ENCODE data around the gene CHST15. TPM values are rescaled to one million over a fixed set of nuclear protein-coding genes. Genes with fewer than 3 reads are reported as not detected.

Gene CHST15
- total RNA-seq, 1 donor from 2014 or later: 36.5 TPM

- no peak overlapping the region for H3K4me3 ChIP-seq
- no peak for ATAC-seq
- intact Hi-C loops (cut with DNase I): no loop called here
- no peaks in the 10 kb centered on the region for H3K9me3 ChIP-seq
- H3K36me3 ChIP-seq: no peaks in the 10 kb centered on the region
- TF ChIP-seq, protein P1, sequence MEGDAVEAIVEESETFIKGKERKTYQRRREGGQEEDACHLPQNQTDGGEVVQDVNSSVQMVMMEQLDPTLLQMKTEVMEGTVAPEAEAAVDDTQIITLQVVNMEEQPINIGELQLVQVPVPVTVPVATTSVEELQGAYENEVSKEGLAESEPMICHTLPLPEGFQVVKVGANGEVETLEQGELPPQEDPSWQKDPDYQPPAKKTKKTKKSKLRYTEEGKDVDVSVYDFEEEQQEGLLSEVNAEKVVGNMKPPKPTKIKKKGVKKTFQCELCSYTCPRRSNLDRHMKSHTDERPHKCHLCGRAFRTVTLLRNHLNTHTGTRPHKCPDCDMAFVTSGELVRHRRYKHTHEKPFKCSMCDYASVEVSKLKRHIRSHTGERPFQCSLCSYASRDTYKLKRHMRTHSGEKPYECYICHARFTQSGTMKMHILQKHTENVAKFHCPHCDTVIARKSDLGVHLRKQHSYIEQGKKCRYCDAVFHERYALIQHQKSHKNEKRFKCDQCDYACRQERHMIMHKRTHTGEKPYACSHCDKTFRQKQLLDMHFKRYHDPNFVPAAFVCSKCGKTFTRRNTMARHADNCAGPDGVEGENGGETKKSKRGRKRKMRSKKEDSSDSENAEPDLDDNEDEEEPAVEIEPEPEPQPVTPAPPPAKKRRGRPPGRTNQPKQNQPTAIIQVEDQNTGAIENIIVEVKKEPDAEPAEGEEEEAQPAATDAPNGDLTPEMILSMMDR (IDR thresholded peaks at IDR 0.05): no peak
- no peak for DNase-seq
- H3K27ac ChIP-seq: no peak overlapping the region
- no peaks in the 10 kb centered on the region for H3K4me1 ChIP-seq
- H3K27me3 ChIP-seq (ENCODE audit: low read depth): no peaks in the 10 kb centered on the region
Observed at GRCh38 chr10:123958241-123958640, 135.2 kb downstream of the CHST15 start.

Other genes with a start within 250 kb of the CHST15 start
- gene CPXM2, start 201.8 kb downstream of the CHST15 start, total RNA-seq: 6.3 TPM